Stimulated activated CD4-positive, alpha-beta T cell treated with anti-CD3 and anti-CD28 coated beads, Interleukin-2, amount 100 ng/mL, for 48 hours (primary cell): ENCODE measurements around the gene ELP1.
"Not testable (repeated sequence)": the region's sequence is repeated elsewhere in the genome, so short reads cannot be mapped to it uniquely, and the experiment has no call there.

Source experiments
- DNase-seq, 2 donors: peaks; one replicate each; pipeline ENCODE4 v3.0.0-alpha.2; 2020

Gene ELP1

DNA sequence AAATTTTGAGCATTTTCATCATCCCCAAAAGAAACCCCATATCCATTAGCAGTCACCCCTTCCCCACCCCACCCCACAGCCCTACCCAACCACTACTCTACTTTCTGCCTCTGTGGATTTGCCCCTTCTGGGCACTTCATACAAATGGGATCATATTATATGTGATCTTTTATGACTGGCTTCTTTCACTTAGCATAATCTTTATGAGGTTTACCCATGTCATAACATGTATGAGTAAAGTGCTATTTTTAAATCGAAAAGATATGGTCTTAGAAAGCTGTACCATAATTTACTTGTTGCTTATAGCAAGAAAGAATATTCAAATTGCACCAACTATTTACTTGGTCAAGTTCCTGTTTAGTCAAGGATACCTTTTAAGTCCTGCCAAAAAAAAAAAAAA, 12.7 kb downstream of the ELP1 start:
- no peak for DNase-seq

GRCh38 chr9:108920401-108920800, 13.5 kb downstream of the ELP1 start:
- DNase-seq: not testable (repeated sequence)

DNA sequence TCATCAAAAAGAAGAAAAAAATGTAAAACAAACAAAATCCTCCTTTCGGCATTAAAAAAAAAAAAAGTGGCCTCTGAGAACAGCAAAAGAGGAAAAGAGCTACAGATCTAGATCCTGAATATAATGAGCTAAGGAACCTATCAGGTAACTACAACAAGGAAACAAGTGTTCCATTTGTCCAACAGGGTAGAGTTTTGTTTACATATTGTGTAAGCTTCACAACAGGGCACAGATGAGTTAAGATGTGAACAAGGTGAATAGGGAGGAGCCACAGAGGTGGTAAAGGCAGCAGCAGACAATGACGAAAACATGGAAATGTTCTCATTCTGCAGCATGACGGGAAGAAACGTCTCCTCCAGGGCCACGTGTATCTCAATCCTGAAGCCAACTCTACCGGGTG, 14.4 kb downstream of the ELP1 start:
- DNase-seq: no peak

- no peak for DNase-seq
Measured at GRCh38 chr9:108913391-108913790, 20.5 kb downstream of the ELP1 start.

DNA sequence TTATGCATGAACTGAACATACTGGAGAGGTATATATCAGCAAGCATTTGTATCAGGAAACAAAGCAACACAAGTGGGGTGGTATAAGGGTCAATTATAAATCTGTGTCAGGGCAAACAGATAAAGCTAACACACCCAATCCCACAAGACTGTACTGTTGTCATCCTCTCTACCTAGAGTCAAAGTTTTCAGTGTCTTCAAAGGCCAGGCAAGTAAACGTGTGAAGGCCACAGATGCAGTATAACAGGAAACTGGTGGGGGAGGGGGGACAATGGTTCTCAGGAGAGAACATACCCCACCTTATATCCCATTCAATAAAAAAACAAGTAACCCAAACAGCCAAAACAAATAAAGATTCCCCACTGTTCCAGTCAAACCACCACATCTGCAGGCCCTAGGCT, 22.1 kb downstream of the ELP1 start:
- DNase-seq: no peak

- no peak for DNase-seq
Measured at GRCh38 chr9:108910914-108911313, 23.0 kb downstream of the ELP1 start.

DNA sequence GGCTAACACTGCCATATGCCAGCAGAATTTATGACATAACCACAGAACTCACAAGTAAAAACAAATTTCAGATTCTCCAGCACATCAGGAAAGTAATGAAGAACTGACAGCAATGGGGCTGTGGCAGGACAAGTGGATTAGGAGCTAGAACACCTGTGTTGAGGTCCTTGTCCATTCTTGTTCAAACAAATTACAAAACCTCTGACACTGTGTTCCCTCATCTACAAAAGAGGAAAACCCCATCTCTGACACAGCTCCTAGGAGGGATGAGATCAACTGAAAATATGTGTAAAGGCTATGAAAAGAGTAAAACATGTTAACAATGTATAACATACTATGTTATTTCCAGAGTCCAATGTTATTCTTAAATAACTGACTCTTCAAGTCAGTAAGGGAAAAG, 23.5 kb downstream of the ELP1 start:
- no peak for DNase-seq

DNA sequence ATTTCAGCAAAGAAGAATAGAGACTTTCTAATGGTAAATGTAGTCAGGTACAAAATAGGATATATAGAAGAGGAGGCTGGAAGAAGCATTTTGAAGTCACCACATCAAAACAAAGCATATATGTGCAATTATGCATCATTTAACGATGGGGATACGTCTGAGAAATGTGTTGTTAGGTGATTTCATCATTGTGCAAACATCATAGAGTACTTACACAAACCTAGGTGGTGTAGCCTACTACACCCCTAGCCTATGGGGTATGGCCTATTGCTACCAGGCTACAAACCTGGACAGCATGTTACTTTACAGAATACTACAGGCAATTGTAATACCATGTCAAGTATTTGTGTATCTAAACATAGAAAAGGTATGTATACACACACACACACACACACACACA, 28.4 kb downstream of the ELP1 start:
- DNase-seq: no peak

DNA sequence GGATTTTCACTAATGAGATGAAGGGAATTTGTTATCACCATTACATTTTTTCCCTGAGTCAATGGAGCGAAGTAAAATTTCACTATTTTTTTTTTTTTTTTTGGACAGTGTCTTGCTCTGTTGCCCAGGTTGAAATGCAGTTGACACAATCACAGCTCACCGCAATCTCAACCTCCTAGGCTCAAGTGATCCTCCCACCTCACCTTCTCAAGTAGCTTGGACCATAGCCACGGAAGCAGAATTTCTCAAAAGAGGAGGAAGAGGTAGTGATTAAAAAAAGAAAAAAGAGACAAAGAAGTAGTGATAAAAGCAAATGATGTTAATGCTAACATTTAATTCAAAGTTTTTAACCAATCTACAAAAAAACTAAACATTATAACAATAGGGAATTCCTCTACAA, 29.8 kb downstream of the ELP1 start:
- no peak for DNase-seq

DNA sequence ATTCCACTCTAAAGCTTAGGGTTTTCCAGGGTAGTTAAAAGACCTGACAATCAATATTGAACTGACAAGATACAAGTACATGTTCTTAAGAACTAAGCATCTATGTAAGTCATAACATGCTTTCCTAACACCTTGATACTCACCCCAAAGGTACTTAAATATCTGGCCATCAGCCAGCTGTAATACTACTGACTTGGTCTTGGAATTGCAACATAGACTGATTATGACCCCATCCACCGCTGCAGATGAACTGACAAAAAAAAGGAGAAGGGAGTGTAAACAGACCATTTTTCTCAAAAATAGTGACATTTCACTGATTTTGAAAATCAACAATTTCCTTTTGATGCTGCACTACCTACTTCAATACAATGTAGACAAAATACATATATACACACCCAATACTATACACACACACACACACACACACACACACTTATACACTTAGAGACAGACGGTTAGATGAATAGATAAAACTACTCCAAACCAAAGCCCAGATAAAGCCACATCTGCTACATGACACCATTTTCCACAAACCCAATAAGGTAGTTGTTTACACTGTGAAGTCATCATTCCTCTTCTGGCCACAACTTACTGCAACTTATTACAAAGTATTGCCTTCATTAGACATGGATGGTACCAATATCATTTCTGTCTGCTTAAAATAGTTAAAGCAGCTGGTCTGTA, 30.4 kb downstream of the ELP1 start:
- no peak for DNase-seq

DNA sequence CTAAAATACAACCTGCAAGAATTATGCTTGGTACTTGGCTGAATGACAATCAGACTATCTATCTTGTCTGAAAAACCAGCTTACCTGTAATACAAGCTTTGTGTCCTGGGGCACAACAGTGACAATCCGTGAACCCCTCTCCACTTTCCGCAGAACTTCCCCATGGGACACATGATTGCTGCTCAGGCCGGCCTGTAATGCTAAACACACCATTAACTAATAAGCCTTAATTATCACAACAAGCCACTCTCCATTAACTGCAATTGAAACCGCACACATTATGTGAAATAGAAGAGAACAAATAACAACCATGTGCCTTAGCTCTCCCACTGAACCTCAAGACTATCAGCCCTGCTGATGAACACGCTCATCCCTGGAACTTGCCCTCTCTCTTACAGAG, 33.7 kb downstream of the ELP1 start:
- no peak for DNase-seq

- DNase-seq: not testable (repeated sequence)
Measured at GRCh38 chr9:108899023-108899695, 34.8 kb downstream of the ELP1 start.

DNA sequence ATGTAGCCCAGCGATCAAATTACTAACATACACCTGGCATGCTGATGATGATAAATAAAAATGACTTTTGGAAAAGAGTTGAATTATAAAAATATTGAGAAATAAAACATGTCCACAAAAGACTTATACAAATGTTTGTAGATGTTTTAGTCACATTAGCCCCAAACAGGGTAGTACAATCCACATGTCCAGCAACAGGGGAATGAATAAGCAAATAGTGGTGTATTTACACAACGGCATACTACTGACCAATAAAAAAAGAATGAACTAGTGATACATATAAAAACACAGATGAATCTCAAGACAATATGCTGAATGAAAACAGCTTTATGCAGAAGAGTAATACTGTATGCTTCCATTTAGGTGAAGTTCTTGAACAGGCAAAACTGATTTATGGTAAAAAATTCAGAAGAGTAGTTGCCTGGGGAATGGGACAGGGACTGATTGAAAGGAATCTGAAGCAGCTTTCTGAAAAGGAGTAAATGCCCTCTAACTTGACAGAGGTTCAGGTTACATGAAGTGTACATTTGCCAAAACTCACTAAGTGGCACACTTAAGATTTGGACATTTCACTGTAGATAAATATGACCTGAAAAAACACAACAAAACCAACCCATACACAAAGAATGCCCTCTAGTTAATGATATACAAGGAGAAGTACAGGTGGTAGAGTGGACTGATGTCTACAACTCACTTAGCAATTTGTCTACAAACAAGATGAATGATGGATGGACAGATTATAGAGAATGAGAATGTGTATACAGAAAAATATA, 36.4 kb downstream of the ELP1 start:
- DNase-seq: no peak

GRCh38 chr9:108894225-108894997, 39.5 kb downstream of the ELP1 start:
- DNase-seq: no peak

DNA sequence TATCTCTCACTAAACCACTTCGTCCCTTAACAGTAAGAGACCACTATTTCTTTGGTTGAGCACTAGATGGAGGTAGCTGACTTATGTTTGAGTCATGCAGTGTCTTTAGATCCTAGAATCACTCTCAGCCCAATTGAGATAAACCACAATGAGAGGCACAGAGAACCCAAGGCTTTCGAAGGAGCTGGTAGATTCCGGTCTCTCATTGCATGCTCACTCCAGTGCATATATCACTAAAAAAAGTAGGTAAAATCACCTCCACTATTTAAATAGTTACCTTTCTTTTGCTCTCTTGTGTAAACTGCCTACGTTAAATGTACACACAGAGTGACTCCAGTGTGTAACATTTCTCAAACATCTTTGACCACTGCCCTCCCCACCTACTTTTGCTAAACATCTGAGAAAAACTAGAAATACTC, 44.3 kb downstream of the ELP1 start:
- no peak for DNase-seq

- not testable (repeated sequence) for DNase-seq
Measured at GRCh38 chr9:108886594-108887271, 47.2 kb downstream of the ELP1 start.

DNA sequence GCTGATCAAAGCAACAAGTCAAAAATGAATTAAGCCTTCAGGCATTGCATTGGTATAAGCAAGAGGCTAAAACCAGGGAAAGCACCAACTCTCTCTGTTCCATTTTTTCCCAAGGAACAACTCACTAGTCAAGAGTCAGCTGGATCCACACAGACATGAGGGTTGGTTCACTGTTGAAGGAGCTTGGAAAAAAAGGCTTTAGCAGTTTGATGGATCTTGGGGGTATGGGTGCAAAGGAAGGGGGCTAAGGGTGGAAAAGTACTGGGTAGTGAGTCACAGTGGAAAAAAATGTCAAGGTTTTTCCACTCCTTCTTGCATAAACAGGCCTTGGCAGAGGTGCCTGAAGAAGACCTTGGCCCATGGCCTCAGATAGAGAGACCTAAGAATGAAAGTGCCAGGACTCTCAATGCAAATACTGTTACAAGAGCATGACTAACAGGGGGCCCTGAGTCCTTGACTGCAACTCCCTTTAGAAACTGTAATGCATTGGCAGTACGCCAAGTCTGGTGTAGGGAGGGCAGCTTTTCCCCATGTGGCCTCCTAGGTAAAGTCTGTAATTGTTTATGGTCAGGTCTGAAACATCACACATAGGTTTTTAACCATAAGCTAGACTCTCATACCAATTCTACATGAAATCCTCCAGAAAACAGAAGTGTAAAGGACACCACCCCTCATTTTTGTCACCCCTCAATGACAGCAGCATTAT, 48.1 kb downstream of the ELP1 start:
- peak; percentile 59 to 61 for DNase-seq

DNA sequence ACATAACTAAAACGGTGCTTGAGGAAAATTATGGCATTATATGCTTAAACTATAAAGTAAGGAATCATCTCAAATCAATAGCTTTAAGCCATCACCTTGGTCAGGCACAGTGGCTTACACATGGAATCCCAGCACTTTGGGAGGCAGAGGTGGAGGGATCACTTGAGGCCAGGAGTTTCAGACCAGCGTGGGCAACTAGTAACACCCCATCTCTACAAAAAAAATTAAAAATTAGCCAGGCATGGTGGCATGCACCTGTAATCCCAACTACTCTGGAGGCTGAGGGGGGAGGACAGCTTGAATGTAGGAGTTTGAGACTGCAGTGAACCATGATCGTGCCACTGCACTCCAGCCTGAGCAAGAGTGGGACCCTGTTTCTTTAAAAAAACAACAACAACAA, 49.2 kb downstream of the ELP1 start:
- no peak for DNase-seq

GRCh38 chr9:108883085-108883484, 50.8 kb downstream of the ELP1 start:
- DNase-seq: no peak

DNA sequence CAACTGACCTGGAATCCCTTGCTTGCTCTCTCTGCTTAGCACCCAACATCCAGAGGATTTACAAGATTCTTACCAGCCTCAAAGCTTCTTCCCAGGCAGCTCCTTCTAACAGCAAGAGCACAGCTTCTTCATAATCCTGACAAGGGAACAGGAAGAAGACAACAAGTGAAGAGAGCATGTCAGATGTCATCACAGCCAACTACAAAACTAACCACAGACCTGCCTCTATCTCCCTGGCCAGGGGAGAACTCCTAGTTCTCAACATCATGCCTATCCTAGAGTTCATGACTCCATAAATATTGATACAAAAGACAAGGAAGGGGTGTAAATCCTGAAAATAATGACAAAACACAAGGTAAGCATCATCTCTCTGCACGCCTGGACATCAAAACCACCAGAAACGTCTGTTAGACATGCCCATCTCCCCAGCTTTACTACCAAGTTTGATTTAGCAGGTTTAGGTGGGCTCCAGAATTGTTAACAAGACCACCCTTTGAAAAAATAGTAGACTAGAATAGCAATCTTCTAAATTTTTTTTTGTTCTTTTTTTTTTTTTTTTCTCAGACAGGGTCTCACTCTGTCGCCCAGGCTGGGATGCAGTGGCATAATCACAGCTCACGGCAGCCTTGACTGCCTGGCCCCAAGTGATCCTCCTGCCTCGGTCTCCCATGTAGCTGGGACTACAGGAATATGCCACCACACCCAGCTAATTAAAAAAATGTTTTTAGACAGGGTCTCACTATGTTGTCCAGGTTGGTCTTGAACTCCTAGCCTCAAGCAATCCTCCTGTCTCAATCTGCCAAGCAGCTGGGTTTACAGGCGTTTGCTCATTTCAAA, 51.7 kb downstream of the ELP1 start:
- no peak for DNase-seq

DNA sequence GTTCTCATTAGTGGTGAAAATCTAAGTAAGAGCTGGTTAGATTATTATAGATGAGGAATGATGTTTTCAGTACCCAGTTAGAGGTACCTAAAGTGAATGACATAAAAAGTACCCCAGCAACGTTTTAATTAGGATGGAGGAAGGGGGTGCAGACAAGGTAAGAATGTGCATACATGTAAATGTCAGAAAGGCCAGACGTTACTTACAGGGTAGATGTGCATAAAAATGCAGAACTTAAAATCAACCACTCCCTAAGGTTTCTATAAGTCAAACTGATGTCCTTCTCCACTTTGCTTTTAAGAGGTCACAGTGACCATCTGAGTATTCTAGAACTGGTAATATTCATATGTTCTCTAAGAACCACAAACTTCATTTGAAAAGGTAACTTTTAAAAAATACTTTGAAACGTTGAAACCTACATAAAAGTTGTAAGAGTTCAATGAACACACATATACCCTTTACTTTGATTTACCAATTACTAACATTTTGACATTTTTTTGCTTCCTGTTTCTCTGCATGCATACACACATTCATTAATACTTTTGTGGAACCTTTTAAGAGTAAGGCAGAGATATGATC, 53.1 kb downstream of the ELP1 start:
- DNase-seq: no peak
